CD4-positive, CD25-positive, alpha-beta regulatory T cell (primary cell): ENCODE measurements around the gene DIP2C. TPM values are rescaled to one million over a fixed set of nuclear protein-coding genes. Genes with fewer than 3 reads are reported as not detected.
"Not testable (repeated sequence)": the region's sequence is repeated elsewhere in the genome, so short reads cannot be mapped to it uniquely, and the experiment has no call there.

ENCODE experiments used
- ATAC-seq, 2 donors: fragments of 150-1000 bp; cut with Tn5 transposase; one replicate each; pipeline ENCODE4 v1.10.0; 2021; ENCODE audit warnings: low read depth in 2 of 2, moderate number of reproducible peaks in 2 of 2, moderate library complexity in 1 of 2
- DNase-seq, 3 donors: peaks; one replicate each; pipeline versions ENCODE4 v3.0.0 to v3.0.0-alpha.2; 2012 to 2022; ENCODE audit warnings: mixed read lengths in 1 of 3
- H3K27ac ChIP-seq: one replicate; pipeline ENCODE4 v1.7.0; 2013; ENCODE audit warnings: mild to moderate bottlenecking, low read length; ENCODE audit not compliant: insufficient read depth, poor library complexity, severe bottlenecking
- H3K27me3 ChIP-seq: one replicate; pipeline ENCODE4 v1.7.0; 2013; ENCODE audit warnings: low read length; ENCODE audit not compliant: control insufficient read depth, insufficient read depth
- H3K36me3 ChIP-seq: one replicate; pipeline ENCODE4 v1.7.0; 2013; ENCODE audit warnings: mild to moderate bottlenecking, low read length, moderate library complexity; ENCODE audit not compliant: control insufficient read depth, insufficient read depth
- H3K4me1 ChIP-seq: 2 replicates; pipeline ENCODE4 v1.7.0; 2013; ENCODE audit warnings: mild to moderate bottlenecking, low read length; ENCODE audit not compliant: insufficient read depth, control insufficient read depth, poor library complexity, severe bottlenecking
- H3K4me3 ChIP-seq: one replicate; pipeline ENCODE4 v1.7.0; 2013; ENCODE audit warnings: low read depth, mild to moderate bottlenecking, low read length, moderate library complexity
- H3K9me3 ChIP-seq, 2 experiments: 1 replicate in 1 of 2; 2 replicates in 1 of 2; pipeline ENCODE4 v1.7.0; 2013; ENCODE audit warnings: low read length in 2 of 2, mild to moderate bottlenecking in 1 of 2, moderate library complexity in 1 of 2; ENCODE audit not compliant: control insufficient read depth in 2 of 2
- H3K27ac Mint-ChIP-seq, 3 donors: one replicate each; pipeline ENCODE4 v1.8.0; 2020 to 2022; ENCODE audit warnings: mild to moderate bottlenecking in 3 of 3, mixed read lengths in 3 of 3, moderate library complexity in 2 of 3
- H3K27me3 Mint-ChIP-seq: one replicate; pipeline ENCODE4 v1.8.0; 2022; ENCODE audit warnings: mild to moderate bottlenecking, mixed read lengths
- H3K36me3 Mint-ChIP-seq: one replicate; pipeline ENCODE4 v1.8.0; 2020; ENCODE audit warnings: mixed read lengths
- H3K4me1 Mint-ChIP-seq, 4 donors: one replicate each; pipeline ENCODE4 v1.8.0; 2020 to 2022; ENCODE audit warnings: mixed read lengths in 4 of 4, mild to moderate bottlenecking in 1 of 4
- H3K4me3 Mint-ChIP-seq, 4 donors: one replicate each; pipeline ENCODE4 v1.8.0; 2020 to 2022; ENCODE audit warnings: mild to moderate bottlenecking in 4 of 4, mixed read lengths in 4 of 4, moderate library complexity in 3 of 4
- H3K9me3 Mint-ChIP-seq, 7 donors: one replicate each; pipeline ENCODE4 v1.8.0; 2020 to 2022; ENCODE audit warnings: mixed read lengths in 7 of 7, mild to moderate bottlenecking in 3 of 7, moderate library complexity in 2 of 7
- polyA plus RNA-seq, 4 donors: library from polyadenylated mRNA; unstranded; fragments of 300-500 nt; fragmentation: Illumina TruSeq; gene quantifications; one replicate each; pipeline ENCODE4 v1.2.3, GENCODE V29; 2021
- total RNA-seq: library from RNA; stranded (reverse); gene quantifications from one replicate; pipeline ENCODE4 v1.2.3, GENCODE V29; 2022

Gene DIP2C
- total and polyA plus RNA-seq, 5 donors from 2014 or later, result 0.47 to 4.1 (median 0.54) TPM

- H3K4me3 Mint-ChIP-seq, H3K36me3 Mint-ChIP-seq, H3K27ac ChIP-seq, H3K27me3 Mint-ChIP-seq, DNase-seq, H3K9me3 Mint-ChIP-seq, H3K27ac Mint-ChIP-seq, H3K36me3 ChIP-seq, H3K9me3 ChIP-seq, H3K4me1 ChIP-seq, ATAC-seq, H3K4me3 ChIP-seq, H3K27me3 ChIP-seq: not testable (repeated sequence)
- H3K4me1 Mint-ChIP-seq, result peaks cover 0 to 10% (median 2%) of the 10 kb centered on the region in 4 donors
These were observed 425.1 kb downstream of the DIP2C start for GRCh38 chr10:264160-265073.

- no peak for ATAC-seq
- peaks cover 0 to 5% (median 0%) of the 10 kb centered on the region in 7 donors for H3K9me3 Mint-ChIP-seq
- H3K4me3 ChIP-seq, result no peak overlapping the region
- no peaks in the 10 kb centered on the region for H3K27me3 ChIP-seq
- no peak overlapping the region for H3K27ac ChIP-seq
- no peaks in the 10 kb centered on the region for H3K4me1 ChIP-seq
- no peak overlapping the region for H3K27ac Mint-ChIP-seq
- DNase-seq, result no peak
- no peaks in the 10 kb centered on the region for H3K9me3 ChIP-seq
- no peak overlapping the region for H3K4me3 Mint-ChIP-seq
- H3K27me3 Mint-ChIP-seq, result no peaks in the 10 kb centered on the region
- H3K36me3 Mint-ChIP-seq, result peaks cover 3% of the 10 kb centered on the region
- peaks cover 0 to 10% (median 2%) of the 10 kb centered on the region in 4 donors for H3K4me1 Mint-ChIP-seq
- no peaks in the 10 kb centered on the region for H3K36me3 ChIP-seq
These were observed 428.5 kb downstream of the DIP2C start for GRCh38 chr10:260819-261429.

DNA sequence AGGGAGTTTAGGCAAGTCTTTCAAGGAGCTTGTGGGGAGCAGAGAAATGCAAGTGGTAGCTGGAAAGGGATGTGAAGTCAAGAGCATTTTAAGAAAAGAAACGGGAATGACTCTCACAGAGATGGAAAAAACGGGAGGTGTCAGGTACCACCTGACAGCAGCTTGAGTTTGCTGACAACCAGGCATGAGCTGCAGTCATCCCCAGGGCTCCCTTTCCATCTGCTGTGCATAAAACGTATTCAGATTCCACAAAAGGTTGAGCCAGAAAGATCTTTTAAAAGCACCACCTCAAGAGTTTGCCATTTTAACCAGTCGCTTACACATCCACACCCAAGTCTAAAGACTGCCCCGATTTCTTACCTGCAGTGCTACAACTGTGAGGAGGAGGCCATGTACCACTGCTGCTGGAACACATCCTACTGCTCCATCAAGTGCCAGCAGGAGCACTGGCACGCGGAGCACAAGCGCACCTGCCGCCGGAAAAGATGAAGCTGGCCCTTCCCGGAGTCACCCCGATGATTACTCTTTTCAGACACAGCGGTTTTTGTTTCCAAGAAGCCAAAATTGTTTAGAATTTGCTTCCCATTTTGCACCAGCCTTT is 437.4 kb downstream of the DIP2C start:
- H3K36me3 ChIP-seq, result peaks cover 56% of the 10 kb centered on the region
- H3K4me1 ChIP-seq, result no peaks in the 10 kb centered on the region
- Mint-ChIP-seq H3K36me3 (peaks cover 65% of the 10 kb centered on the region), H3K27ac (peak overlapping the region in 2 of 3 donors; percentile 11 to 69), H3K4me1 (peaks cover 0 to 5% (median 0%) of the 10 kb centered on the region in 4 donors), H3K27me3 (no peaks in the 10 kb centered on the region), H3K9me3 (no peaks in the 10 kb centered on the region), H3K4me3 (no peak overlapping the region)
- H3K9me3 ChIP-seq, result no peaks in the 10 kb centered on the region
- no peaks in the 10 kb centered on the region for H3K27me3 ChIP-seq
- DNase-seq (no peak), ATAC-seq (no peak)
- H3K27ac ChIP-seq, result no peak overlapping the region
- H3K4me3 ChIP-seq, result no peak overlapping the region

DNA sequence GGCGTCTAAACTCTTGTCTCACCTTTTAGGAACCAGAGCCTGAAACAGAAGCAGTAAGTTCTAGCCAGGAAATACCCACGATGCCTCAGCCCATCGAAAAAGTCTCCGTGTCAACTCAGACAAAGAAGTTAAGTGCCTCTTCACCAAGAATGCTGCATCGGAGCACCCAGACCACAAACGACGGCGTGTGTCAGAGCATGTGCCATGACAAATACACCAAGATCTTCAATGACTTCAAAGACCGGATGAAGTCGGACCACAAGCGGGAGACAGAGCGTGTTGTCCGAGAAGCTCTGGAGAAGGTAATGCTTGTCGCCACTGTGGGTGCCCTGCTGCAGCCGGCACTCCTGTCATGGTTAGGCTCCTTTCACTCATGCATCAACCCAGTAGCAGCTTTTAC is 441.2 kb downstream of the DIP2C start:
- H3K36me3 ChIP-seq, result peaks cover 75% of the 10 kb centered on the region
- no peaks in the 10 kb centered on the region for H3K9me3 ChIP-seq
- no peak overlapping the region for H3K27ac ChIP-seq
- Mint-ChIP-seq H3K27ac (peak overlapping the region in 1 of 3 donors; percentile 65), H3K4me3 (no peak overlapping the region), H3K9me3 (no peaks in the 10 kb centered on the region), H3K4me1 (peaks cover 0 to 5% (median 0%) of the 10 kb centered on the region in 4 donors), H3K36me3 (peaks cover 71% of the 10 kb centered on the region), H3K27me3 (no peaks in the 10 kb centered on the region)
- no peak overlapping the region for H3K4me3 ChIP-seq
- DNase-seq (no peak), ATAC-seq (no peak)
- H3K4me1 ChIP-seq, result no peaks in the 10 kb centered on the region
- H3K27me3 ChIP-seq, result no peaks in the 10 kb centered on the region

DNA sequence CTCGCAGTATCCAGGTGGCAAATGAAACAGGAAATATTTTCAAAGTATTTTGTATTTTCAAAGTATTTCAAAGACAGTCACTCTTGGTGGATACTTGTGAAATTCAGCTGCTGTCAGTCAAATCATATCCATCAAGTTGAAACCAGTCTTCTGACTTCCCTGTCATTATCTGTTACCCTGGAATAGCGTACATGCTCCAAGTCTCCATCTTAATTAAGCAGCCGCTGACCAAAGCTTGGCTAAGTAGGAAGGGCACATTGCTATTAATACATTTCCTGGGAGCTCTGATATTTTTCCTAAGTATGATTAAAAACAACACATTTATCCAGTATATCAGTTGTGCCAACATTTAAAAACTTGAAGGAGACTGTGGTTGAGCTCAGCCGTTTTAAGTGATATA is 442.0 kb downstream of the DIP2C start:
- peak overlapping the region in 1 of 3 donors; percentile 15 for H3K27ac Mint-ChIP-seq
- Histone ChIP-seq H3K9me3 (no peaks in the 10 kb centered on the region), H3K4me3 (no peak overlapping the region), H3K36me3 (peaks cover 75% of the 10 kb centered on the region), H3K4me1 (no peaks in the 10 kb centered on the region), H3K27me3 (no peaks in the 10 kb centered on the region), H3K27ac (no peak overlapping the region)
- no peak overlapping the region for H3K4me3 Mint-ChIP-seq
- ATAC-seq (no peak), DNase-seq (no peak)
- H3K9me3 Mint-ChIP-seq, result no peaks in the 10 kb centered on the region
- peaks cover 69% of the 10 kb centered on the region for H3K36me3 Mint-ChIP-seq
- H3K4me1 Mint-ChIP-seq, result peaks cover 0 to 5% (median 0%) of the 10 kb centered on the region in 4 donors
- H3K27me3 Mint-ChIP-seq, result no peaks in the 10 kb centered on the region

- H3K36me3 ChIP-seq, result peaks cover 77% of the 10 kb centered on the region
- Mint-ChIP-seq H3K36me3 (peaks cover 62% of the 10 kb centered on the region), H3K27ac (peak overlapping the region in 1 of 3 donors; percentile 15), H3K4me1 (no peaks in the 10 kb centered on the region), H3K27me3 (no peaks in the 10 kb centered on the region), H3K4me3 (no peak overlapping the region), H3K9me3 (no peaks in the 10 kb centered on the region)
- H3K4me1 ChIP-seq, result no peaks in the 10 kb centered on the region
- ATAC-seq (no peak), DNase-seq (no peak)
- H3K27ac ChIP-seq, result no peak overlapping the region
- no peaks in the 10 kb centered on the region for H3K9me3 ChIP-seq
- no peaks in the 10 kb centered on the region for H3K27me3 ChIP-seq
- no peak overlapping the region for H3K4me3 ChIP-seq
These were observed 443.0 kb downstream of the DIP2C start for GRCh38 chr10:246431-246830.

DNA sequence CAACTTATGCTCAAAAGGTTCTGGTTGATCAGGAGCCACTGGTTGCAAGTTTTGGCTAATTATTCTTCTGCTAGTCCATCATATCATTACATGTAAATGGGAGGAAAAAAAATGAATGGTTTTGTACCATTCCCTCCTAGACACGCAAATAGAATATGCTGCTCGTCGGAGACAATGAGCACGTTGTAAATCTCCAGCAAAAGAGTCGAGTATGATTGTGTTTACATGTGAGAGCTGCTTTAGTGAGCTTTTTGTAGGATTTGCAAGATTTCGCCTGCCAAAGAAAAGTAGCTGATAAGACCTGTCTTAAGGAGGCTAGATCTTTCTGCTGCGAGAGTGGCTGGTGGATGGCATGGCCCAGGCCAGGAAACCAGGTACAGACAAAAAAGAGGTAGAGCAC is 445.2 kb downstream of the DIP2C start:
- ATAC-seq (no peak), DNase-seq (no peak)
- Histone ChIP-seq H3K4me1 (no peaks in the 10 kb centered on the region), H3K27me3 (no peaks in the 10 kb centered on the region), H3K36me3 (peaks cover 71% of the 10 kb centered on the region), H3K27ac (no peak overlapping the region), H3K4me3 (no peak overlapping the region), H3K9me3 (no peaks in the 10 kb centered on the region)
- H3K4me3 Mint-ChIP-seq, result no peak overlapping the region
- no peaks in the 10 kb centered on the region for H3K9me3 Mint-ChIP-seq
- H3K36me3 Mint-ChIP-seq, result peaks cover 44% of the 10 kb centered on the region
- no peaks in the 10 kb centered on the region for H3K27me3 Mint-ChIP-seq
- peak overlapping the region in 1 of 3 donors; percentile 48 for H3K27ac Mint-ChIP-seq
- H3K4me1 Mint-ChIP-seq, result no peaks in the 10 kb centered on the region
